Endodermal cell (in vitro differentiated cells): Measurements from ENCODE around the gene DOK6. TPM values are rescaled to one million over a fixed set of nuclear protein-coding genes. Genes with fewer than 3 reads are reported as not detected.

Experiments
- DNase-seq: peaks from one replicate; pipeline ENCODE4 v3.0.0-alpha.2; 2017
- H3K27ac ChIP-seq: 2 replicates; pipeline ENCODE4 v1.5.1; 2013; ENCODE audit warnings: mild to moderate bottlenecking, low read depth, low read length, moderate library complexity
- H3K27me3 ChIP-seq: 2 replicates; pipeline ENCODE4 v1.6.1; 2013; ENCODE audit warnings: mild to moderate bottlenecking, low read length, moderate library complexity; ENCODE audit not compliant: insufficient read depth, control insufficient read depth, poor library complexity, severe bottlenecking
- H3K36me3 ChIP-seq: 2 replicates; pipeline ENCODE4 v1.7.0; 2013; ENCODE audit warnings: mild to moderate bottlenecking, low read length, moderate library complexity; ENCODE audit not compliant: control insufficient read depth, insufficient read depth
- H3K4me1 ChIP-seq: one replicate; pipeline ENCODE4 v1.7.0; 2013; ENCODE audit warnings: low read length; ENCODE audit not compliant: control insufficient read depth, insufficient read depth
- H3K4me3 ChIP-seq: 2 replicates; pipeline ENCODE4 v1.5.1; 2013; ENCODE audit warnings: mild to moderate bottlenecking, low read length, moderate library complexity
- H3K9ac ChIP-seq: 2 replicates; pipeline ENCODE4 v1.6.1; 2013; ENCODE audit warnings: mild to moderate bottlenecking, low read length, moderate library complexity; ENCODE audit not compliant: poor library complexity, severe bottlenecking; ENCODE audit errors: extremely low read depth
- H3K9me3 ChIP-seq: 2 replicates; pipeline ENCODE4 v1.6.1; 2013; ENCODE audit warnings: mild to moderate bottlenecking, low read length, moderate library complexity; ENCODE audit not compliant: control insufficient read depth
- H3K27ac Mint-ChIP-seq: 2 replicates; pipeline ENCODE4 v1.8.0; 2020; ENCODE audit warnings: mixed read lengths
- H3K27me3 Mint-ChIP-seq: 2 replicates; pipeline ENCODE4 v1.8.0; 2021; ENCODE audit warnings: mild to moderate bottlenecking, mixed read lengths; ENCODE audit not compliant: insufficient read depth
- H3K36me3 Mint-ChIP-seq: 2 replicates; pipeline ENCODE4 v1.8.0; 2020; ENCODE audit warnings: low read depth, mixed read lengths
- H3K4me1 Mint-ChIP-seq: 2 replicates; pipeline ENCODE4 v1.8.0; 2020; ENCODE audit warnings: mixed read lengths
- H3K4me3 Mint-ChIP-seq: 2 replicates; pipeline ENCODE4 v1.8.0; 2020; ENCODE audit warnings: mild to moderate bottlenecking, moderate library complexity, mixed read lengths
- H3K9me3 Mint-ChIP-seq: 2 replicates; pipeline ENCODE4 v1.8.0; 2020; ENCODE audit warnings: mild to moderate bottlenecking, mixed read lengths
- CTCF ChIP-seq: fragments of 200-600 bp; sonication (generic); conservative IDR thresholded peaks from 2 replicates; pipeline ENCODE4 v1.5.0; 2021; ENCODE audit warnings: antibody characterized with exemption, mild to moderate bottlenecking
- WGBS, 2 experiments: methylation state at CpG; one replicate each; pipeline versions ENCODE4 v1.1.5 to v1.1.7; 2013; ENCODE audit warnings: missing lambda C conversion rate in 2 of 2, mixed read lengths in 1 of 2; ENCODE audit not compliant: insufficient coverage in 1 of 2, insufficient read length in 1 of 2; 5-methylcytosine and 5-hydroxymethylcytosine counted together
- total RNA-seq, 2 donors: library from RNA; stranded (reverse); fragmentation: NEBNext Ultra II Directional in 1 of 2; extraction: Animal tissue kit (Norgen Biotek cat#: 25700) in 1 of 2; gene quantifications; 2 replicates in 1 of 2; 3 replicates in 1 of 2; pipeline ENCODE4 v1.2.1, GENCODE V29; 2021

DOK6 gene
- total RNA-seq, 2 donors from 2014 or later, result 5.7 to 5.9 TPM

GRCh38 chr18:69786427-69786826, 385.7 kb downstream of the DOK6 start:
- H3K27me3 Mint-ChIP-seq, result no peaks in the 10 kb centered on the region
- no peaks in the 10 kb centered on the region for H3K36me3 Mint-ChIP-seq
- DNase-seq, result no peak
- no peak for TF ChIP-seq CTCF
- H3K27me3 ChIP-seq, result no peaks in the 10 kb centered on the region
- WGBS, 2 experiments, result 100% methylated on average over 1 of the region's 1 CpG; no CpG with 5 or more reads in 1 of the 2 experiments
- no peak overlapping the region for H3K4me3 ChIP-seq
- no peaks in the 10 kb centered on the region for H3K4me1 ChIP-seq
- no peak overlapping the region for H3K4me3 Mint-ChIP-seq
- H3K9me3 Mint-ChIP-seq, result no peaks in the 10 kb centered on the region
- no peaks in the 10 kb centered on the region for H3K36me3 ChIP-seq
- no peaks in the 10 kb centered on the region for H3K9me3 ChIP-seq
- H3K27ac ChIP-seq, result no peak overlapping the region
- no peak overlapping the region for H3K27ac Mint-ChIP-seq
- no peak overlapping the region for H3K9ac ChIP-seq
- H3K4me1 Mint-ChIP-seq, result no peaks in the 10 kb centered on the region

- DNase-seq, result no peak
- no peaks in the 10 kb centered on the region for H3K9me3 ChIP-seq
- Mint-ChIP-seq H3K9me3 (no peaks in the 10 kb centered on the region), H3K27ac (no peak overlapping the region), H3K4me3 (no peak overlapping the region), H3K4me1 (no peaks in the 10 kb centered on the region), H3K27me3 (no peaks in the 10 kb centered on the region), H3K36me3 (no peaks in the 10 kb centered on the region)
- H3K36me3 ChIP-seq, result no peaks in the 10 kb centered on the region
- TF ChIP-seq CTCF, result no peak
- no peaks in the 10 kb centered on the region for H3K4me1 ChIP-seq
- H3K4me3 ChIP-seq, result no peak overlapping the region
- WGBS, 2 experiments, result 50 to 79% methylated on average over 2 to 3 of the region's 4 CpGs
- no peak overlapping the region for H3K9ac ChIP-seq
- no peak overlapping the region for H3K27ac ChIP-seq
- no peaks in the 10 kb centered on the region for H3K27me3 ChIP-seq
Measured at GRCh38 chr18:69787825-69788547, 387.3 kb downstream of the DOK6 start.

GRCh38 chr18:69789794-69790193, 389.1 kb downstream of the DOK6 start:
- H3K36me3 ChIP-seq, result no peaks in the 10 kb centered on the region
- 95% methylated on average over 1 of the region's 1 CpG; no CpG with 5 or more reads in 1 of the 2 experiments for WGBS, 2 experiments
- no peak overlapping the region for H3K27ac Mint-ChIP-seq

More at GRCh38 chr18:69789794-69790193, 389.1 kb downstream of the DOK6 start:
- H3K9ac ChIP-seq, result no peak overlapping the region
- no peak overlapping the region for H3K4me3 Mint-ChIP-seq
- no peaks in the 10 kb centered on the region for H3K9me3 Mint-ChIP-seq
- H3K4me1 Mint-ChIP-seq, result no peaks in the 10 kb centered on the region
- no peak overlapping the region for H3K4me3 ChIP-seq
- no peaks in the 10 kb centered on the region for H3K4me1 ChIP-seq
- no peaks in the 10 kb centered on the region for H3K9me3 ChIP-seq
- DNase-seq, result no peak
- no peaks in the 10 kb centered on the region for H3K27me3 ChIP-seq
- no peak overlapping the region for H3K27ac ChIP-seq
- H3K27me3 Mint-ChIP-seq, result no peaks in the 10 kb centered on the region
- H3K36me3 Mint-ChIP-seq, result no peaks in the 10 kb centered on the region
- TF ChIP-seq CTCF, result no peak
